ENCODE measurements around the gene TNIP2. TPM values are rescaled to one million over a fixed set of nuclear protein-coding genes. Genes with fewer than 3 reads are reported as not detected.

TNIP2 gene
- total and polyA plus RNA-seq, 2 of the 13 experiments (the other 11 are each of a cell fraction or from before 2014, with no cell fraction given), result 25.6 to 38.0 TPM

DNA sequence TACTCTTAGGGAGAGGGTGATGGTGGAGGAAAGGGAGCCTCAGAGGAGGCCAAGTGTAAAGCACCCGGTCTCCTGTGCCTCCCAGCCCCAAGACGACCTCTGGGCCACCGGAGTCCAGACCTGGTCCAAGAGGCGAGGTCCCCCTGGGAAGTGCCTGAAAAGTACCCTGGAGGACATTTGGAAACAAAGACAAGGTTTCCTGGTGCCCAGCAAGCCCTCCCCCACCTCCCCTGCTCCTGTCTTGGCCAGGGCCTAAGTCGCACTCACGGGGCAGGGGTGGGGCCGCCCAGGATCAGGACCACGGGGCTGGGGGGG is 36.2 kb upstream of the TNIP2 start:
- Histone ChIP-seq H3K4me3 (replicated peaks in 1 of 3; ENCODE audit: insufficient read depth in 1 of 3, low read depth in 2 of 3, low read length in 3 of 3) (peak overlapping the region; percentile 33 to 73 (median 52); a peak in 5 of 6 replicates), H3K36me3 (replicated peaks in 1 of 2; ENCODE audit: control insufficient read depth in 1 of 2, insufficient read depth in 2 of 2, low read length in 2 of 2) (peaks cover 1 to 11% of the 10 kb centered on the region in 2 experiments; a peak in 2 of 5 replicates), H4K20me1 (ENCODE audit: insufficient read depth, low read length) (no peaks in the 10 kb centered on the region), H3K27me3 (ENCODE audit: control insufficient read depth in 1 of 2, insufficient read depth in 2 of 2, low read length in 2 of 2) (no peaks in the 10 kb centered on the region), H3K4me2 (ENCODE audit: low read depth, low read length) (peak overlapping the region; percentile 88), H3K9ac (ENCODE audit: insufficient read depth, low read depth, low read length) (peak overlapping the region; percentile 61), H3K9me3 (ENCODE audit: low read length) (no peaks in the 10 kb centered on the region), H3K79me2 (ENCODE audit: insufficient read depth, low read length) (peaks cover 35% of the 10 kb centered on the region), H2AFZ (ENCODE audit: low read length) (no peak overlapping the region), H3K27ac (ENCODE audit: extremely low read length, insufficient read depth, low read length) (peak overlapping the region; percentile 67), H3K4me1 (ENCODE audit: insufficient read depth, low read length) (peaks cover 93% of the 10 kb centered on the region)
- POLR2A ChIA-PET, result interaction anchor here (0.8 to 5.7 kb wide), 8 partner anchors 9 to 256 kb away, joined by 3 to 65 read pairs (median 6); partner anchors contain the start of genes FAM193A, GRK4 and TNIP2
- FAIRE-seq (no peak), ATAC-seq (no peak; the same call in 2 of the 3 replicates), DNase-seq (ENCODE audit: low spot score) (no peak)
- CTCF ChIA-PET (ENCODE audit: low intra/inter-chr PET ratio, low total read pairs), result no interaction called here
- WGBS (ENCODE audit: low lambda C conversion rate), result 10% methylated on average over 2 of the region's 8 CpGs
- in situ Hi-C loops (cut with HindIII; ENCODE audit: extremely low pct_ligation_motif_present, low pct_unique_long_range_greater_than_20kb), result loop anchor here (5.0 kb wide), 1 partner anchor 35 kb away; the partner anchor contains the start of gene TNIP2
- BruUV-seq (replicated peaks), result TSS peak; percentile 67
- intact Hi-C loops (cut with micrococcal nuclease; ENCODE audit: unreplicated experiment), result loop anchor here (5.0 kb wide), 1 partner anchor 50 kb away; the partner anchor contains the start of gene ADD1
- TF ChIP-seq, protein P1, sequence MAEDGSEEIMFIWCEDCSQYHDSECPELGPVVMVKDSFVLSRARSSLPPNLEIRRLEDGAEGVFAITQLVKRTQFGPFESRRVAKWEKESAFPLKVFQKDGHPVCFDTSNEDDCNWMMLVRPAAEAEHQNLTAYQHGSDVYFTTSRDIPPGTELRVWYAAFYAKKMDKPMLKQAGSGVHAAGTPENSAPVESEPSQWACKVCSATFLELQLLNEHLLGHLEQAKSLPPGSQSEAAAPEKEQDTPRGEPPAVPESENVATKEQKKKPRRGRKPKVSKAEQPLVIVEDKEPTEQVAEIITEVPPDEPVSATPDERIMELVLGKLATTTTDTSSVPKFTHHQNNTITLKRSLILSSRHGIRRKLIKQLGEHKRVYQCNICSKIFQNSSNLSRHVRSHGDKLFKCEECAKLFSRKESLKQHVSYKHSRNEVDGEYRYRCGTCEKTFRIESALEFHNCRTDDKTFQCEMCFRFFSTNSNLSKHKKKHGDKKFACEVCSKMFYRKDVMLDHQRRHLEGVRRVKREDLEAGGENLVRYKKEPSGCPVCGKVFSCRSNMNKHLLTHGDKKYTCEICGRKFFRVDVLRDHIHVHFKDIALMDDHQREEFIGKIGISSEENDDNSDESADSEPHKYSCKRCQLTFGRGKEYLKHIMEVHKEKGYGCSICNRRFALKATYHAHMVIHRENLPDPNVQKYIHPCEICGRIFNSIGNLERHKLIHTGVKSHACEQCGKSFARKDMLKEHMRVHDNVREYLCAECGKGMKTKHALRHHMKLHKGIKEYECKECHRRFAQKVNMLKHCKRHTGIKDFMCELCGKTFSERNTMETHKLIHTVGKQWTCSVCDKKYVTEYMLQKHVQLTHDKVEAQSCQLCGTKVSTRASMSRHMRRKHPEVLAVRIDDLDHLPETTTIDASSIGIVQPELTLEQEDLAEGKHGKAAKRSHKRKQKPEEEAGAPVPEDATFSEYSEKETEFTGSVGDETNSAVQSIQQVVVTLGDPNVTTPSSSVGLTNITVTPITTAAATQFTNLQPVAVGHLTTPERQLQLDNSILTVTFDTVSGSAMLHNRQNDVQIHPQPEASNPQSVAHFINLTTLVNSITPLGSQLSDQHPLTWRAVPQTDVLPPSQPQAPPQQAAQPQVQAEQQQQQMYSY (CRISPR knock-in tag; IDR thresholded peaks at IDR 0.05), result no peak
- TF ChIP-seq, protein P2, sequence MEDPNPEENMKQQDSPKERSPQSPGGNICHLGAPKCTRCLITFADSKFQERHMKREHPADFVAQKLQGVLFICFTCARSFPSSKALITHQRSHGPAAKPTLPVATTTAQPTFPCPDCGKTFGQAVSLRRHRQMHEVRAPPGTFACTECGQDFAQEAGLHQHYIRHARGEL (CRISPR knock-in tag; IDR thresholded peaks at IDR 0.05), result no peak; the same call in 1 of the 2 replicates
- TF ChIP-seq ZSCAN21 (CRISPR knock-in tag; IDR thresholded peaks at IDR 0.05; ENCODE audit: borderline replicate concordance) (0 out of 2 replicates have a peak, but pooled peaks have one; percentile 8), NCOA2 (CRISPR knock-in tag; IDR thresholded peaks at IDR 0.05) (no peak), ZNF556 (CRISPR knock-in tag; IDR thresholded peaks at IDR 0.05; ENCODE audit: borderline replicate concordance) (0 out of 2 replicates have a peak, but pooled peaks have one; percentile 2), LCORL (IDR thresholded peaks at IDR 0.05) (no peak), LCORL (CRISPR knock-in tag; IDR thresholded peaks at IDR 0.05) (peak; percentile 3; the same call in 1 of the 2 replicates), ZMYM4 (CRISPR knock-in tag; IDR thresholded peaks at IDR 0.05) (peak; percentile 9; the same call in 1 of the 2 replicates), ZFP90 (CRISPR knock-in tag; IDR thresholded peaks at IDR 0.05; ENCODE audit: borderline replicate concordance) (peak; percentile 10; the same call in 1 of the 2 replicates), ARHGAP35 (CRISPR knock-in tag; IDR thresholded peaks at IDR 0.05; ENCODE audit: borderline replicate concordance) (no peak), SRSF1 (optimal IDR thresholded peaks at IDR 0.05; ENCODE audit: low read depth, low read length) (peak; percentile 10)
- TF ChIP-seq, protein P3, sequence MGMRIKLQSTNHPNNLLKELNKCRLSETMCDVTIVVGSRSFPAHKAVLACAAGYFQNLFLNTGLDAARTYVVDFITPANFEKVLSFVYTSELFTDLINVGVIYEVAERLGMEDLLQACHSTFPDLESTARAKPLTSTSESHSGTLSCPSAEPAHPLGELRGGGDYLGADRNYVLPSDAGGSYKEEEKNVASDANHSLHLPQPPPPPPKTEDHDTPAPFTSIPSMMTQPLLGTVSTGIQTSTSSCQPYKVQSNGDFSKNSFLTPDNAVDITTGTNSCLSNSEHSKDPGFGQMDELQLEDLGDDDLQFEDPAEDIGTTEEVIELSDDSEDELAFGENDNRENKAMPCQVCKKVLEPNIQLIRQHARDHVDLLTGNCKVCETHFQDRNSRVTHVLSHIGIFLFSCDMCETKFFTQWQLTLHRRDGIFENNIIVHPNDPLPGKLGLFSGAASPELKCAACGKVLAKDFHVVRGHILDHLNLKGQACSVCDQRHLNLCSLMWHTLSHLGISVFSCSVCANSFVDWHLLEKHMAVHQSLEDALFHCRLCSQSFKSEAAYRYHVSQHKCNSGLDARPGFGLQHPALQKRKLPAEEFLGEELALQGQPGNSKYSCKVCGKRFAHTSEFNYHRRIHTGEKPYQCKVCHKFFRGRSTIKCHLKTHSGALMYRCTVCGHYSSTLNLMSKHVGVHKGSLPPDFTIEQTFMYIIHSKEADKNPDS (CRISPR knock-in tag; IDR thresholded peaks at IDR 0.05), result 0 out of 2 replicates have a peak, but pooled peaks have one; percentile 37
- TF ChIP-seq, protein P4, sequence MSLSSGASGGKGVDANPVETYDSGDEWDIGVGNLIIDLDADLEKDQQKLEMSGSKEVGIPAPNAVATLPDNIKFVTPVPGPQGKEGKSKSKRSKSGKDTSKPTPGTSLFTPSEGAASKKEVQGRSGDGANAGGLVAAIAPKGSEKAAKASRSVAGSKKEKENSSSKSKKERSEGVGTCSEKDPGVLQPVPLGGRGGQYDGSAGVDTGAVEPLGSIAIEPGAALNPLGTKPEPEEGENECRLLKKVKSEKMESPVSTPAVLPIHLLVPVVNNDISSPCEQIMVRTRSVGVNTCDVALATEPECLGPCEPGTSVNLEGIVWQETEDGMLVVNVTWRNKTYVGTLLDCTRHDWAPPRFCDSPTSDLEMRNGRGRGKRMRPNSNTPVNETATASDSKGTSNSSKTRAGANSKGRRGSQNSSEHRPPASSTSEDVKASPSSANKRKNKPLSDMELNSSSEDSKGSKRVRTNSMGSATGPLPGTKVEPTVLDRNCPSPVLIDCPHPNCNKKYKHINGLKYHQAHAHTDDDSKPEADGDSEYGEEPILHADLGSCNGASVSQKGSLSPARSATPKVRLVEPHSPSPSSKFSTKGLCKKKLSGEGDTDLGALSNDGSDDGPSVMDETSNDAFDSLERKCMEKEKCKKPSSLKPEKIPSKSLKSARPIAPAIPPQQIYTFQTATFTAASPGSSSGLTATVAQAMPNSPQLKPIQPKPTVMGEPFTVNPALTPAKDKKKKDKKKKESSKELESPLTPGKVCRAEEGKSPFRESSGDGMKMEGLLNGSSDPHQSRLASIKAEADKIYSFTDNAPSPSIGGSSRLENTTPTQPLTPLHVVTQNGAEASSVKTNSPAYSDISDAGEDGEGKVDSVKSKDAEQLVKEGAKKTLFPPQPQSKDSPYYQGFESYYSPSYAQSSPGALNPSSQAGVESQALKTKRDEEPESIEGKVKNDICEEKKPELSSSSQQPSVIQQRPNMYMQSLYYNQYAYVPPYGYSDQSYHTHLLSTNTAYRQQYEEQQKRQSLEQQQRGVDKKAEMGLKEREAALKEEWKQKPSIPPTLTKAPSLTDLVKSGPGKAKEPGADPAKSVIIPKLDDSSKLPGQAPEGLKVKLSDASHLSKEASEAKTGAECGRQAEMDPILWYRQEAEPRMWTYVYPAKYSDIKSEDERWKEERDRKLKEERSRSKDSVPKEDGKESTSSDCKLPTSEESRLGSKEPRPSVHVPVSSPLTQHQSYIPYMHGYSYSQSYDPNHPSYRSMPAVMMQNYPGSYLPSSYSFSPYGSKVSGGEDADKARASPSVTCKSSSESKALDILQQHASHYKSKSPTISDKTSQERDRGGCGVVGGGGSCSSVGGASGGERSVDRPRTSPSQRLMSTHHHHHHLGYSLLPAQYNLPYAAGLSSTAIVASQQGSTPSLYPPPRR (CRISPR knock-in tag; IDR thresholded peaks at IDR 0.05; ENCODE audit: borderline replicate concordance), result peak; percentile 51; the same call in 1 of the 2 replicates
